Measurements from ENCODE around the gene SLCO1B1. TPM values are rescaled to one million over a fixed set of nuclear protein-coding genes. Genes with fewer than 3 reads are reported as not detected.
A peak's percentile ranks its signal among the peaks of the same experiment; 100 is the strongest.

The SLCO1B1 gene
- total RNA-seq, 3 donors from 2014 or later (not counting 1 experiment from before 2014, with no cell fraction given) = not detected

DNA sequence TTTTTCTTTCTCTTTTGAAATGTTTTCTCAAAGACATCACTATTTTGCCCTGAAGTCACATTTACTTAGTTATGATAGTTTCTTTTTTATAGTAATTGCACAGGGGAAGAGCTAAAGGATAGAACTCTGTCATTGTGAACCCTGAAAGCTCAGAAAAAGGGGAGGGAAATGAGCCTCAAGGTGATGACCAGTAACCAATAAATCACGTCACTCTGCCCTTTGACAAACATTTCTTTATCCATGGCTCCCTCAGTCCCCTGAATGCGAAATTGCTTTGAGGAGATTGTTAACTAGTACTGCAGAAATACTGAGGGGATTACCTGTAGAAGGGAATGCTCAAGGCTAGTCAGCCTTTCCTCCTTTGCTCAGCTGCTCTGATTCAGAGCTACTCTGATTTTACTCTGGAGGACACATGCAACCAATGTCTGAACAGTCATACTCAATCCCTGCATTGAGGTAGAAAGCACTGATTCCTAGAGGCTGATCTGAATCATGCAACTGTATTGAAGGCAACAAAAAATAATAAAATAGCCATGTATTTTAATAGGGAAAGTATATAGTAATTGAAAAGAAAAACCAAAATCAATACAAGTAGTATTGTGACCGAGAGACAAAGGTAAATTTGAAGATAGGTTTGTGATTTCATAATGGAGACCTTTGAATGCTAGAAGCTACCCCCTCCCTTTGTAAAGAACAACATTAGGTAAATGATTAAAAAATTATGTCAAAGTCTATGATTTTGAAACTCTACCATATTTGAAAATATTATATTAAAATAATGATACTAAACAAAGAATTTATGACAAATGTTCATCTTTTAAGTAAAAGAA, 24.7 kb downstream of the SLCO1B1 start:
- no peak for ATAC-seq
- intact Hi-C loops (cut with micrococcal nuclease) = no loop called here

DNA sequence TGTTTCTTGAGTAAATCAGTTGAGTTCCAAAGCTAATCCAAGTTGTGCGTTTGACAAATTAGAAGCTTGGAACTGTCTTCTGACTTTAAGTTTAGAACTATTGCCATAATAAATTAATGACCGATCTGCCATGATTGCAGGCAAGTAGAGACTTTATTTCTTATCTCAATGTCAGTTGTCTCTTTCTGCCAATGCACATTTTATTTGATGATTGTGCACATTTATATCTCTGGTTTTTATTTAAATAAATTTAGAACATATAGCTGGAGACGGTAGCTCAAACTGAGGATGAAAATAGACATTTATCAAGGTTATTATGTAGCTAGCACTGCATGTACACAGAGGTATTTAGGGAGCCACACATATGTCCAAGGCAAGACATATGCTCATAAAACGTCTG, 34.1 kb downstream of the SLCO1B1 start:
- no peak overlapping the region for H3K27ac Mint-ChIP-seq
- no peak overlapping the region for H3K4me3 Mint-ChIP-seq
- WGBS (ENCODE audit: insufficient coverage) = 89% methylated on average over 4 of the region's 4 CpGs
- H3K27me3 ChIP-seq (ENCODE audit: control insufficient read depth, insufficient read depth, low read length) = no peaks in the 10 kb centered on the region
- no peak overlapping the region for H3K4me3 ChIP-seq (ENCODE audit: low read length)
- H3K27ac ChIP-seq (ENCODE audit: low read length) = no peak overlapping the region
- intact Hi-C loops (cut with micrococcal nuclease) = no loop called here
- H3K36me3 Mint-ChIP-seq = no peaks in the 10 kb centered on the region
- ATAC-seq (no peak), DNase-seq (no peak)
- TF ChIP-seq, protein P1, sequence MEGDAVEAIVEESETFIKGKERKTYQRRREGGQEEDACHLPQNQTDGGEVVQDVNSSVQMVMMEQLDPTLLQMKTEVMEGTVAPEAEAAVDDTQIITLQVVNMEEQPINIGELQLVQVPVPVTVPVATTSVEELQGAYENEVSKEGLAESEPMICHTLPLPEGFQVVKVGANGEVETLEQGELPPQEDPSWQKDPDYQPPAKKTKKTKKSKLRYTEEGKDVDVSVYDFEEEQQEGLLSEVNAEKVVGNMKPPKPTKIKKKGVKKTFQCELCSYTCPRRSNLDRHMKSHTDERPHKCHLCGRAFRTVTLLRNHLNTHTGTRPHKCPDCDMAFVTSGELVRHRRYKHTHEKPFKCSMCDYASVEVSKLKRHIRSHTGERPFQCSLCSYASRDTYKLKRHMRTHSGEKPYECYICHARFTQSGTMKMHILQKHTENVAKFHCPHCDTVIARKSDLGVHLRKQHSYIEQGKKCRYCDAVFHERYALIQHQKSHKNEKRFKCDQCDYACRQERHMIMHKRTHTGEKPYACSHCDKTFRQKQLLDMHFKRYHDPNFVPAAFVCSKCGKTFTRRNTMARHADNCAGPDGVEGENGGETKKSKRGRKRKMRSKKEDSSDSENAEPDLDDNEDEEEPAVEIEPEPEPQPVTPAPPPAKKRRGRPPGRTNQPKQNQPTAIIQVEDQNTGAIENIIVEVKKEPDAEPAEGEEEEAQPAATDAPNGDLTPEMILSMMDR (IDR thresholded peaks at IDR 0.05) = no peak
- no peaks in the 10 kb centered on the region for H3K4me1 ChIP-seq (ENCODE audit: control insufficient read depth, insufficient read depth, low read length)
- no peaks in the 10 kb centered on the region for H3K4me1 Mint-ChIP-seq
- H3K27me3 Mint-ChIP-seq (ENCODE audit: low read depth in 2 of 2) = no peaks in the 10 kb centered on the region
- no peaks in the 10 kb centered on the region for H3K36me3 ChIP-seq (ENCODE audit: control insufficient read depth, insufficient read depth, low read length)
- peaks cover 5 to 7% of the 10 kb centered on the region in 2 donors for H3K9me3 Mint-ChIP-seq
- H3K9me3 ChIP-seq (ENCODE audit: control insufficient read depth, insufficient read depth, low read length) = no peaks in the 10 kb centered on the region

More for the DNA sequence above, 24.7 kb downstream of the SLCO1B1 start:
- H3K27ac Mint-ChIP-seq = no peak overlapping the region
- no peaks in the 10 kb centered on the region for H3K4me1 ChIP-seq (ENCODE audit: control insufficient read depth, insufficient read depth, low read length)
- H3K4me1 Mint-ChIP-seq = no peaks in the 10 kb centered on the region
- no peaks in the 10 kb centered on the region for H3K36me3 ChIP-seq (ENCODE audit: control insufficient read depth, insufficient read depth, low read length)
- no peak overlapping the region for H3K4me3 Mint-ChIP-seq
- H3K9me3 Mint-ChIP-seq = peaks cover 3 to 4% of the 10 kb centered on the region in 2 donors
- no peak for DNase-seq
- H3K4me3 ChIP-seq (ENCODE audit: low read length) = no peak overlapping the region
- WGBS (ENCODE audit: insufficient coverage) = 92% methylated on average over 2 of the region's 3 CpGs
- H3K36me3 Mint-ChIP-seq = no peaks in the 10 kb centered on the region
- no peaks in the 10 kb centered on the region for H3K27me3 ChIP-seq (ENCODE audit: control insufficient read depth, insufficient read depth, low read length)
- no peak overlapping the region for H3K27ac ChIP-seq (ENCODE audit: low read length)
- H3K9me3 ChIP-seq (ENCODE audit: control insufficient read depth, insufficient read depth, low read length) = no peaks in the 10 kb centered on the region
- TF ChIP-seq, protein P1 (IDR thresholded peaks at IDR 0.05) = no peak
- H3K27me3 Mint-ChIP-seq (ENCODE audit: low read depth in 2 of 2) = no peaks in the 10 kb centered on the region

DNA sequence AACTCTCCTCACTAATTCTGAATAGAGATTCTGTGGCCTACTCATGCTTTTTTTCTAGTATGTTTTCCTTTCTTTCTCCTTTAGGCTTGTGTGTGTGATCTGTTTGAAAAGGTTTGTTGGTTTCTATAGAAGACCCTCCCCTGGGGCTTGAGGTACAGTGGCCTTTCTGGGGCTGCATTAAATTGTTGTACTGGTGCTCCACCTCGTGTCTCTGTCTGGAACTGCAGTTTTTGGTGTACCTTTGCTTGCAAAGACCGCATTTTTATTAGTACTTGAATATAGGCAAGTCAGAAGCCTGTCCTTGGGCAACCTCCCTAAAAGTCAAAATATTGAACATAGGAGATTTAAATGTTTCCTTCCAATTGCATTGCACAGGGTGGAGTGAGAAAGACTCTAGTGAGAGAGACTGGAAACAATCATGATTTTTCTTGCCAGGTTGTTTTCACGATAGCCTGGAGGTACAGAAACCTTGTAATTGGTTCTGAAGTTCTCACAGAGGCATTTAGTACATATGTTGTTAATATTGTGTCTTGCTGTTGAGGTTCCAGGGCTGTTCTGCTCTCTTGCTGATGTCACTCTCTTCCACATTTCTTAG, 39.0 kb downstream of the SLCO1B1 start:
- Histone ChIP-seq H3K27ac (ENCODE audit: low read length) (no peak overlapping the region), H3K9me3 (ENCODE audit: control insufficient read depth, insufficient read depth, low read length) (no peaks in the 10 kb centered on the region), H3K36me3 (ENCODE audit: control insufficient read depth, insufficient read depth, low read length) (no peaks in the 10 kb centered on the region), H3K27me3 (ENCODE audit: control insufficient read depth, insufficient read depth, low read length) (no peaks in the 10 kb centered on the region), H3K4me3 (ENCODE audit: low read length) (no peak overlapping the region), H3K4me1 (ENCODE audit: control insufficient read depth, insufficient read depth, low read length) (no peaks in the 10 kb centered on the region)
- H3K27me3 Mint-ChIP-seq (ENCODE audit: low read depth in 2 of 2) = no peaks in the 10 kb centered on the region
- no peak overlapping the region for H3K27ac Mint-ChIP-seq
- H3K36me3 Mint-ChIP-seq = no peaks in the 10 kb centered on the region
- ATAC-seq (no peak), DNase-seq (peak in 1 of 2 donors; percentile 28)
- WGBS (ENCODE audit: insufficient coverage) = 54% methylated on average over 3 of the region's 3 CpGs
- peaks cover 0 to 7% of the 10 kb centered on the region in 2 donors for H3K9me3 Mint-ChIP-seq
- TF ChIP-seq, protein P1 (IDR thresholded peaks at IDR 0.05) = peak; percentile 37
- no peak overlapping the region for H3K4me3 Mint-ChIP-seq
- intact Hi-C loops (cut with micrococcal nuclease) = loop anchor here (5.0 kb wide), 1 partner anchor 1433 kb away; no protein-coding TSS in a partner anchor
- H3K4me1 Mint-ChIP-seq = no peaks in the 10 kb centered on the region

Data from natural killer cell (primary cell).